HEK293 (cell line): ENCODE measurements around the gene CNST.

ENCODE experiments used
- CTCF ChIP-seq: fragments of 450-650 bp; formaldehyde crosslinking; IDR thresholded peaks from 2 replicates; pipeline ENCODE4 v1.5.1; 2016; ENCODE audit warnings: missing biosample characterization, missing genetic modification characterization
- ZBTB20 ChIP-seq: fragments of 450-650 bp; formaldehyde crosslinking; IDR thresholded peaks from 2 replicates; pipeline ENCODE4 v1.5.1; 2016; ENCODE audit warnings: missing biosample characterization, missing genetic modification characterization
- ZNF404 ChIP-seq: fragments of 450-650 bp; formaldehyde crosslinking; IDR thresholded peaks from 2 replicates; pipeline ENCODE4 v1.5.1; 2017; ENCODE audit warnings: missing biosample characterization, missing genetic modification characterization

- no peak for TF ChIP-seq CTCF (tag by site-specific recombination)
- no peak for TF ChIP-seq ZNF404
- TF ChIP-seq ZBTB20 (tag by site-specific recombination): no peak
These were observed 93.4 kb downstream of the CNST start for GRCh38 chr1:246659594-246660140.
